ENCODE data around the gene PRR14L. TPM values are rescaled to one million over a fixed set of nuclear protein-coding genes. Genes with fewer than 3 reads are reported as not detected.

The PRR14L gene
- total and polyA plus RNA-seq, 2 of the 13 experiments (the other 11 are each of a cell fraction or from before 2014, with no cell fraction given), result 6.6 to 16.5 TPM

- TF ChIP-seq ZNF577 (CRISPR knock-in tag; IDR thresholded peaks at IDR 0.05; ENCODE audit: borderline replicate concordance, low read depth) (no peak), ZNF407 (CRISPR knock-in tag; IDR thresholded peaks at IDR 0.05; ENCODE audit: not compliant biosample characterization) (no peak), ISL2 (CRISPR knock-in tag; IDR thresholded peaks at IDR 0.05) (peak; percentile 64; the same call in 1 of the 2 replicates), MED13 (CRISPR knock-in tag; IDR thresholded peaks at IDR 0.05) (peak; percentile 72; the same call in 1 of the 2 replicates), U2AF2 (IDR thresholded peaks at IDR 0.05; ENCODE audit: low read depth, low read length) (no peak), JDP2 (CRISPR knock-in tag; IDR thresholded peaks at IDR 0.05; ENCODE audit: borderline replicate concordance) (no peak), SRSF1 (optimal IDR thresholded peaks at IDR 0.05; ENCODE audit: low read depth, low read length) (no peak), ATM (IDR thresholded peaks at IDR 0.05; ENCODE audit: borderline replicate concordance) (no peak), ZBTB38 (CRISPR knock-in tag; IDR thresholded peaks at IDR 0.05) (peak; percentile 43; the same call in 1 of the 2 replicates), KDM5A (IDR thresholded peaks at IDR 0.05; ENCODE audit: borderline replicate concordance, low read length) (peak; percentile 56; the same call in 1 of the 2 replicates), E2F5 (CRISPR knock-in tag; conservative IDR thresholded peaks at IDR 0.05) (peak; percentile 71), ZNF558 (CRISPR knock-in tag; IDR thresholded peaks at IDR 0.05; ENCODE audit: borderline replicate concordance) (peak; percentile 63; the same call in 1 of the 2 replicates), HOMEZ (CRISPR knock-in tag; IDR thresholded peaks at IDR 0.05; ENCODE audit: low read depth) (no peak)
These were observed 3.9 kb upstream of the PRR14L start, which contains the start of gene DEPDC5 (continued) for GRCh38 chr22:31753634-31754501.

Data from HepG2 (cell line).